ENCODE results near the gene IFT122.

IFT122 gene

GRCh38 chr3:129531699-129532098 is 91.7 kb downstream of the IFT122 start:
- Histone ChIP-seq H3K27ac (ENCODE audit: low read depth, low read length) (no peak overlapping the region), H3K36me3 (ENCODE audit: control insufficient read depth, insufficient read depth, low read length) (no peaks in the 10 kb centered on the region), H3K27me3 (ENCODE audit: control insufficient read depth, insufficient read depth, low read length) (no peaks in the 10 kb centered on the region), H3K9ac (ENCODE audit: low read depth, low read length) (no peak overlapping the region), H3K9me3 (ENCODE audit: control insufficient read depth, insufficient read depth, low read length) (no peaks in the 10 kb centered on the region), H3K4me1 (ENCODE audit: control insufficient read depth, insufficient read depth, low read length) (peaks cover 19% of the 10 kb centered on the region), H3K4me3 (ENCODE audit: low read depth, low read length) (no peak overlapping the region)

- Histone ChIP-seq H3K4me3 (ENCODE audit: low read depth, low read length) (no peak overlapping the region), H3K36me3 (ENCODE audit: control insufficient read depth, insufficient read depth, low read length) (no peaks in the 10 kb centered on the region), H3K9me3 (ENCODE audit: control insufficient read depth, insufficient read depth, low read length) (no peaks in the 10 kb centered on the region), H3K9ac (ENCODE audit: low read depth, low read length) (no peak overlapping the region), H3K4me1 (ENCODE audit: control insufficient read depth, insufficient read depth, low read length) (peaks cover 22% of the 10 kb centered on the region), H3K27ac (ENCODE audit: low read depth, low read length) (no peak overlapping the region), H3K27me3 (ENCODE audit: control insufficient read depth, insufficient read depth, low read length) (no peaks in the 10 kb centered on the region)
Observed at GRCh38 chr3:129532261-129532660, 92.2 kb downstream of the IFT122 start.

GRCh38 chr3:129533406-129533805 is 93.4 kb downstream of the IFT122 start:
- H3K36me3 ChIP-seq (ENCODE audit: control insufficient read depth, insufficient read depth, low read length) = no peaks in the 10 kb centered on the region
- H3K27me3 ChIP-seq (ENCODE audit: control insufficient read depth, insufficient read depth, low read length) = no peaks in the 10 kb centered on the region
- peaks cover 22% of the 10 kb centered on the region for H3K4me1 ChIP-seq (ENCODE audit: control insufficient read depth, insufficient read depth, low read length)
- H3K9ac ChIP-seq (ENCODE audit: low read depth, low read length) = no peak overlapping the region
- H3K27ac ChIP-seq (ENCODE audit: low read depth, low read length) = no peak overlapping the region
- H3K4me3 ChIP-seq (ENCODE audit: low read depth, low read length) = no peak overlapping the region
- H3K9me3 ChIP-seq (ENCODE audit: control insufficient read depth, insufficient read depth, low read length) = no peaks in the 10 kb centered on the region

- Histone ChIP-seq H3K27ac (ENCODE audit: low read depth, low read length) (peak overlapping the region; percentile 69), H3K9me3 (ENCODE audit: control insufficient read depth, insufficient read depth, low read length) (no peaks in the 10 kb centered on the region), H3K9ac (ENCODE audit: low read depth, low read length) (no peak overlapping the region), H3K36me3 (ENCODE audit: control insufficient read depth, insufficient read depth, low read length) (no peaks in the 10 kb centered on the region), H3K4me3 (ENCODE audit: low read depth, low read length) (no peak overlapping the region), H3K4me1 (ENCODE audit: control insufficient read depth, insufficient read depth, low read length) (peaks cover 30% of the 10 kb centered on the region), H3K27me3 (ENCODE audit: control insufficient read depth, insufficient read depth, low read length) (no peaks in the 10 kb centered on the region)
Observed at GRCh38 chr3:129534428-129535027, 94.5 kb downstream of the IFT122 start.

GRCh38 chr3:129535075-129535474 is 95.1 kb downstream of the IFT122 start:
- H3K27ac ChIP-seq (ENCODE audit: low read depth, low read length) = peak overlapping the region; percentile 69
- H3K27me3 ChIP-seq (ENCODE audit: control insufficient read depth, insufficient read depth, low read length) = no peaks in the 10 kb centered on the region
- H3K36me3 ChIP-seq (ENCODE audit: control insufficient read depth, insufficient read depth, low read length) = no peaks in the 10 kb centered on the region
- no peak overlapping the region for H3K4me3 ChIP-seq (ENCODE audit: low read depth, low read length)
- no peak overlapping the region for H3K9ac ChIP-seq (ENCODE audit: low read depth, low read length)
- no peaks in the 10 kb centered on the region for H3K9me3 ChIP-seq (ENCODE audit: control insufficient read depth, insufficient read depth, low read length)
- H3K4me1 ChIP-seq (ENCODE audit: control insufficient read depth, insufficient read depth, low read length) = peaks cover 26% of the 10 kb centered on the region

GRCh38 chr3:129536374-129536667 is 96.3 kb downstream of the IFT122 start:
- Histone ChIP-seq H3K27me3 (ENCODE audit: control insufficient read depth, insufficient read depth, low read length) (no peaks in the 10 kb centered on the region), H3K4me1 (ENCODE audit: control insufficient read depth, insufficient read depth, low read length) (peaks cover 18% of the 10 kb centered on the region), H3K9ac (ENCODE audit: low read depth, low read length) (no peak overlapping the region), H3K9me3 (ENCODE audit: control insufficient read depth, insufficient read depth, low read length) (no peaks in the 10 kb centered on the region), H3K4me3 (ENCODE audit: low read depth, low read length) (no peak overlapping the region), H3K36me3 (ENCODE audit: control insufficient read depth, insufficient read depth, low read length) (no peaks in the 10 kb centered on the region), H3K27ac (ENCODE audit: low read depth, low read length) (no peak overlapping the region)

GRCh38 chr3:129536804-129537203 is 96.8 kb downstream of the IFT122 start:
- no peaks in the 10 kb centered on the region for H3K9me3 ChIP-seq (ENCODE audit: control insufficient read depth, insufficient read depth, low read length)
- H3K9ac ChIP-seq (ENCODE audit: low read depth, low read length) = no peak overlapping the region
- no peaks in the 10 kb centered on the region for H3K36me3 ChIP-seq (ENCODE audit: control insufficient read depth, insufficient read depth, low read length)
- no peaks in the 10 kb centered on the region for H3K27me3 ChIP-seq (ENCODE audit: control insufficient read depth, insufficient read depth, low read length)
- peaks cover 18% of the 10 kb centered on the region for H3K4me1 ChIP-seq (ENCODE audit: control insufficient read depth, insufficient read depth, low read length)
- no peak overlapping the region for H3K27ac ChIP-seq (ENCODE audit: low read depth, low read length)
- no peak overlapping the region for H3K4me3 ChIP-seq (ENCODE audit: low read depth, low read length)

- H3K36me3 ChIP-seq (ENCODE audit: control insufficient read depth, insufficient read depth, low read length) = no peaks in the 10 kb centered on the region
- no peak overlapping the region for H3K27ac ChIP-seq (ENCODE audit: low read depth, low read length)
- H3K27me3 ChIP-seq (ENCODE audit: control insufficient read depth, insufficient read depth, low read length) = no peaks in the 10 kb centered on the region
- no peak overlapping the region for H3K9ac ChIP-seq (ENCODE audit: low read depth, low read length)
- H3K9me3 ChIP-seq (ENCODE audit: control insufficient read depth, insufficient read depth, low read length) = no peaks in the 10 kb centered on the region
- H3K4me3 ChIP-seq (ENCODE audit: low read depth, low read length) = no peak overlapping the region
- H3K4me1 ChIP-seq (ENCODE audit: control insufficient read depth, insufficient read depth, low read length) = peaks cover 20% of the 10 kb centered on the region
Observed at GRCh38 chr3:129539206-129539605, 99.2 kb downstream of the IFT122 start.

GRCh38 chr3:129540776-129541516 is 100.9 kb downstream of the IFT122 start:
- Histone ChIP-seq H3K9ac (ENCODE audit: low read depth, low read length) (no peak overlapping the region), H3K9me3 (ENCODE audit: control insufficient read depth, insufficient read depth, low read length) (no peaks in the 10 kb centered on the region), H3K27ac (ENCODE audit: low read depth, low read length) (no peak overlapping the region), H3K36me3 (ENCODE audit: control insufficient read depth, insufficient read depth, low read length) (no peaks in the 10 kb centered on the region), H3K4me1 (ENCODE audit: control insufficient read depth, insufficient read depth, low read length) (peaks cover 18% of the 10 kb centered on the region), H3K4me3 (ENCODE audit: low read depth, low read length) (no peak overlapping the region), H3K27me3 (ENCODE audit: control insufficient read depth, insufficient read depth, low read length) (no peaks in the 10 kb centered on the region)

- H3K27me3 ChIP-seq (ENCODE audit: control insufficient read depth, insufficient read depth, low read length) = no peaks in the 10 kb centered on the region
- H3K9ac ChIP-seq (ENCODE audit: low read depth, low read length) = no peak overlapping the region
Observed at GRCh38 chr3:129542747-129543146, 102.7 kb downstream of the IFT122 start.

GRCh38 chr3:129543156-129543790 is 103.2 kb downstream of the IFT122 start, which contains the start of gene H1-8:
Gene H1-8 (plus strand): TSS chr3:129543175. CDS start chr3:129543219, 44 bp downstream.
- no peak within 1 kb of the TSS for H3K27ac ChIP-seq (ENCODE audit: low read depth, low read length)
- no peaks in the 10 kb centered on the region for H3K36me3 ChIP-seq (ENCODE audit: control insufficient read depth, insufficient read depth, low read length)
- H3K4me3 ChIP-seq (ENCODE audit: low read depth, low read length) = no peak within 1 kb of the TSS
- H3K9me3 ChIP-seq (ENCODE audit: control insufficient read depth, insufficient read depth, low read length) = no peaks in the 10 kb centered on the region
- no peaks in the 10 kb centered on the region for H3K27me3 ChIP-seq (ENCODE audit: control insufficient read depth, insufficient read depth, low read length)
- no peak within 1 kb of the TSS for H3K9ac ChIP-seq (ENCODE audit: low read depth, low read length)
- H3K4me1 ChIP-seq (ENCODE audit: control insufficient read depth, insufficient read depth, low read length) = peaks cover 14% of the 10 kb centered on the region; the same call in 1 of the 2 replicates

More at GRCh38 chr3:129542747-129543146, 102.7 kb downstream of the IFT122 start:
- Histone ChIP-seq H3K4me3 (ENCODE audit: low read depth, low read length) (no peak overlapping the region), H3K4me1 (ENCODE audit: control insufficient read depth, insufficient read depth, low read length) (peaks cover 14% of the 10 kb centered on the region; the same call in 1 of the 2 replicates), H3K27ac (ENCODE audit: low read depth, low read length) (no peak overlapping the region), H3K36me3 (ENCODE audit: control insufficient read depth, insufficient read depth, low read length) (no peaks in the 10 kb centered on the region), H3K9me3 (ENCODE audit: control insufficient read depth, insufficient read depth, low read length) (no peaks in the 10 kb centered on the region)
